ENCODE data around the gene ARL17B. TPM values are rescaled to one million over a fixed set of nuclear protein-coding genes. Genes with fewer than 3 reads are reported as not detected.
"Not testable (repeated sequence)": the region's sequence is repeated elsewhere in the genome, so short reads cannot be mapped to it uniquely, and the experiment has no call there.

ARL17B gene
- total RNA-seq, 1 experiment from 2014 or later, result 20.9 TPM

DNA sequence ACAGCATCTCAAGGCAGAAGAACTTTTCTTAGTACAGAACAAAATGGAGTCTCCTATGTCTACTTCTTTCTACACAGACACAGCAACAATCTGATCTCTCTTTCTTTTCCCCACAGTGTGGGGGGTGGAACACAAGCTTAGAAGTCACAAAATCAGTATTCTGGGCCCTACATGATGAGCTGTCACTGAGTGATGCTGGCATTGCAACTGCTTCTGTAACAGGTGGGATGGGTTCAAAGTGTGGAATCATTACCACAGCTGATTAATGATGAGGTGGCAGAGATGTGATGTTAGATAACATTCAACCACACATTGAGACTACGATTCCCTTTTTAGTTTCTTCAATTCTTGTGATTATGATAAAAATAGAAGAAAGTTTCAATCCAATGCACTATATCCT is 77.1 kb downstream of the ARL17B start:
- CTCF ChIA-PET; H3K4me2 ChIP-seq (ENCODE audit: low read length); POLR2A ChIA-PET; H3K27ac ChIP-seq (ENCODE audit: low read depth, low read length); H2AFZ ChIP-seq (ENCODE audit: low read depth, low read length, poor library complexity, severe bottlenecking); ATAC-seq; H3K9me3 ChIP-seq (ENCODE audit: control insufficient read depth in 1 of 2, insufficient read depth in 1 of 2, low read depth in 1 of 2, low read length in 2 of 2); H3K9ac ChIP-seq (ENCODE audit: low read length); H3K27me3 ChIP-seq (ENCODE audit: insufficient read depth, low read length); H3K4me3 ChIP-seq (replicated peaks in 1 of 2; ENCODE audit: low read depth in 1 of 2, low read length in 2 of 2); H3K9me2 ChIP-seq (ENCODE audit: insufficient read depth); H3K79me2 ChIP-seq (ENCODE audit: insufficient read depth, low read length); H3K36me3 ChIP-seq (ENCODE audit: control insufficient read depth in 1 of 2, insufficient read depth in 2 of 2, low read length in 2 of 2); H4K20me1 ChIP-seq (ENCODE audit: insufficient read depth); BruUV-seq (replicated peaks); RAD21 ChIA-PET (ENCODE audit: low non-redundant PET in 1 of 2, low total read pairs in 2 of 2, uncharacterized antibody in 2 of 2, unreplicated experiment in 2 of 2); DNase-seq (ENCODE audit: low read depth, low spot score); intact Hi-C loops (cut with micrococcal nuclease): not testable (repeated sequence)
- peaks cover 5 to 14% of the 10 kb centered on the region in 2 experiments; a peak in 3 of 4 replicates for H3K4me1 ChIP-seq (ENCODE audit: control insufficient read depth in 1 of 2, insufficient read depth in 2 of 2, low read length in 2 of 2)
- TF ChIP-seq FOSL1 (IDR thresholded peaks at IDR 0.05; ENCODE audit: low read depth), result peak; percentile 67

DNA sequence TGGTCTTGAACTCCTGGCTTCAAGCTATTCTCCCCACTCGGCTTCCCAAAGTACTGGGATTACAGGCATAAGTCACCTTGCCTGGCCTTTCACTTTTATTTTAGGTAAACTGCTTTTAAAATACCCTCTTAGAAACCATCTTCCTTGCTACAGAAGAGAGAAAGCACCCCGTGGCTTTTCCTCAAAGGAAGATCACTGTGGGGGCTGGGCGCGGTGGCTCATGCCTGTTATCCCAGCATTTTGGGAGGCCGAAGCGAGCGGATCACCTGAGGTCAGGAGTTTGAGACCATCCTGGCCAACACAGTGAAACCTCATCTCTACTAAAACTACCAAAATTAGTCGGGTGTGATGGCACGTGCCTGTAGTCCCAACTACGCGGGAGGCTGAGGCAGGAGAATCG is 78.9 kb downstream of the ARL17B start:
- H4K20me1 ChIP-seq (ENCODE audit: insufficient read depth); H3K27me3 ChIP-seq (ENCODE audit: insufficient read depth, low read length); H3K79me2 ChIP-seq (ENCODE audit: insufficient read depth, low read length); H3K36me3 ChIP-seq (ENCODE audit: control insufficient read depth in 1 of 2, insufficient read depth in 2 of 2, low read length in 2 of 2); DNase-seq (ENCODE audit: low read depth, low spot score); H3K4me2 ChIP-seq (ENCODE audit: low read length); POLR2A ChIA-PET; H3K4me3 ChIP-seq (replicated peaks in 1 of 2; ENCODE audit: low read depth in 1 of 2, low read length in 2 of 2); CTCF ChIA-PET; BruUV-seq (replicated peaks); H3K27ac ChIP-seq (ENCODE audit: low read depth, low read length); intact Hi-C loops (cut with micrococcal nuclease); H3K9me2 ChIP-seq (ENCODE audit: insufficient read depth); ATAC-seq; H3K9me3 ChIP-seq (ENCODE audit: control insufficient read depth in 1 of 2, insufficient read depth in 1 of 2, low read depth in 1 of 2, low read length in 2 of 2); H2AFZ ChIP-seq (ENCODE audit: low read depth, low read length, poor library complexity, severe bottlenecking); H3K9ac ChIP-seq (ENCODE audit: low read length); RAD21 ChIA-PET (ENCODE audit: low non-redundant PET in 1 of 2, low total read pairs in 2 of 2, uncharacterized antibody in 2 of 2, unreplicated experiment in 2 of 2): not testable (repeated sequence)
- H3K4me1 ChIP-seq (ENCODE audit: control insufficient read depth in 1 of 2, insufficient read depth in 2 of 2, low read length in 2 of 2), result peaks cover 6 to 17% of the 10 kb centered on the region in 2 experiments; a peak in 3 of 4 replicates

- H3K27ac ChIP-seq (ENCODE audit: low read depth, low read length); RAD21 ChIA-PET (ENCODE audit: low non-redundant PET in 1 of 2, low total read pairs in 2 of 2, uncharacterized antibody in 2 of 2, unreplicated experiment in 2 of 2); ATAC-seq; DNase-seq (ENCODE audit: low read depth, low spot score); H2AFZ ChIP-seq (ENCODE audit: low read depth, low read length, poor library complexity, severe bottlenecking); intact Hi-C loops (cut with micrococcal nuclease); H3K9me3 ChIP-seq (ENCODE audit: control insufficient read depth in 1 of 2, insufficient read depth in 1 of 2, low read depth in 1 of 2, low read length in 2 of 2); H3K79me2 ChIP-seq (ENCODE audit: insufficient read depth, low read length); H3K27me3 ChIP-seq (ENCODE audit: insufficient read depth, low read length); CTCF ChIA-PET; H3K9me2 ChIP-seq (ENCODE audit: insufficient read depth); H4K20me1 ChIP-seq (ENCODE audit: insufficient read depth); BruUV-seq (replicated peaks); H3K9ac ChIP-seq (ENCODE audit: low read length); POLR2A ChIA-PET; H3K36me3 ChIP-seq (ENCODE audit: control insufficient read depth in 1 of 2, insufficient read depth in 2 of 2, low read length in 2 of 2); H3K4me2 ChIP-seq (ENCODE audit: low read length); H3K4me3 ChIP-seq (replicated peaks in 1 of 2; ENCODE audit: low read depth in 1 of 2, low read length in 2 of 2): not testable (repeated sequence)
- H3K4me1 ChIP-seq (ENCODE audit: control insufficient read depth in 1 of 2, insufficient read depth in 2 of 2, low read length in 2 of 2), result peaks cover 3 to 11% of the 10 kb centered on the region in 2 experiments; a peak in 2 of 4 replicates
Measured at GRCh38 chr17:46281336-46281735, 80.2 kb downstream of the ARL17B start.

GRCh38 chr17:46276728-46277479 is 84.7 kb downstream of the ARL17B start:
- H3K9me2 ChIP-seq (ENCODE audit: insufficient read depth); DNase-seq (ENCODE audit: low read depth, low spot score); H3K9ac ChIP-seq (ENCODE audit: low read length); H3K9me3 ChIP-seq (ENCODE audit: control insufficient read depth in 1 of 2, insufficient read depth in 1 of 2, low read depth in 1 of 2, low read length in 2 of 2); RAD21 ChIA-PET (ENCODE audit: low non-redundant PET in 1 of 2, low total read pairs in 2 of 2, uncharacterized antibody in 2 of 2, unreplicated experiment in 2 of 2); POLR2A ChIA-PET; BruUV-seq (replicated peaks); H3K4me3 ChIP-seq (replicated peaks in 1 of 2; ENCODE audit: low read depth in 1 of 2, low read length in 2 of 2); H2AFZ ChIP-seq (ENCODE audit: low read depth, low read length, poor library complexity, severe bottlenecking); H3K4me2 ChIP-seq (ENCODE audit: low read length); H3K36me3 ChIP-seq (ENCODE audit: control insufficient read depth in 1 of 2, insufficient read depth in 2 of 2, low read length in 2 of 2); ATAC-seq; H3K27ac ChIP-seq (ENCODE audit: low read depth, low read length); H4K20me1 ChIP-seq (ENCODE audit: insufficient read depth); intact Hi-C loops (cut with micrococcal nuclease); H3K27me3 ChIP-seq (ENCODE audit: insufficient read depth, low read length); H3K79me2 ChIP-seq (ENCODE audit: insufficient read depth, low read length): not testable (repeated sequence)
- H3K4me1 ChIP-seq (ENCODE audit: control insufficient read depth in 1 of 2, insufficient read depth in 2 of 2, low read length in 2 of 2), result peaks cover 3 to 11% of the 10 kb centered on the region in 2 experiments; a peak in 2 of 4 replicates
- CTCF ChIA-PET, result interaction anchor here (1.3 kb wide), 1 partner anchor 84 kb away, joined by 3 read pairs; the partner anchor contains the start of gene KANSL1
